ENCODE data around the gene GAST. TPM values are rescaled to one million over a fixed set of nuclear protein-coding genes. Genes with fewer than 3 reads are reported as not detected.

The GAST gene
- total and polyA plus RNA-seq, 9 of the 15 experiments (the other 6 are each of a cell fraction or from before 2014, with no cell fraction given): not detected

- TF ChIP-seq, protein P1, sequence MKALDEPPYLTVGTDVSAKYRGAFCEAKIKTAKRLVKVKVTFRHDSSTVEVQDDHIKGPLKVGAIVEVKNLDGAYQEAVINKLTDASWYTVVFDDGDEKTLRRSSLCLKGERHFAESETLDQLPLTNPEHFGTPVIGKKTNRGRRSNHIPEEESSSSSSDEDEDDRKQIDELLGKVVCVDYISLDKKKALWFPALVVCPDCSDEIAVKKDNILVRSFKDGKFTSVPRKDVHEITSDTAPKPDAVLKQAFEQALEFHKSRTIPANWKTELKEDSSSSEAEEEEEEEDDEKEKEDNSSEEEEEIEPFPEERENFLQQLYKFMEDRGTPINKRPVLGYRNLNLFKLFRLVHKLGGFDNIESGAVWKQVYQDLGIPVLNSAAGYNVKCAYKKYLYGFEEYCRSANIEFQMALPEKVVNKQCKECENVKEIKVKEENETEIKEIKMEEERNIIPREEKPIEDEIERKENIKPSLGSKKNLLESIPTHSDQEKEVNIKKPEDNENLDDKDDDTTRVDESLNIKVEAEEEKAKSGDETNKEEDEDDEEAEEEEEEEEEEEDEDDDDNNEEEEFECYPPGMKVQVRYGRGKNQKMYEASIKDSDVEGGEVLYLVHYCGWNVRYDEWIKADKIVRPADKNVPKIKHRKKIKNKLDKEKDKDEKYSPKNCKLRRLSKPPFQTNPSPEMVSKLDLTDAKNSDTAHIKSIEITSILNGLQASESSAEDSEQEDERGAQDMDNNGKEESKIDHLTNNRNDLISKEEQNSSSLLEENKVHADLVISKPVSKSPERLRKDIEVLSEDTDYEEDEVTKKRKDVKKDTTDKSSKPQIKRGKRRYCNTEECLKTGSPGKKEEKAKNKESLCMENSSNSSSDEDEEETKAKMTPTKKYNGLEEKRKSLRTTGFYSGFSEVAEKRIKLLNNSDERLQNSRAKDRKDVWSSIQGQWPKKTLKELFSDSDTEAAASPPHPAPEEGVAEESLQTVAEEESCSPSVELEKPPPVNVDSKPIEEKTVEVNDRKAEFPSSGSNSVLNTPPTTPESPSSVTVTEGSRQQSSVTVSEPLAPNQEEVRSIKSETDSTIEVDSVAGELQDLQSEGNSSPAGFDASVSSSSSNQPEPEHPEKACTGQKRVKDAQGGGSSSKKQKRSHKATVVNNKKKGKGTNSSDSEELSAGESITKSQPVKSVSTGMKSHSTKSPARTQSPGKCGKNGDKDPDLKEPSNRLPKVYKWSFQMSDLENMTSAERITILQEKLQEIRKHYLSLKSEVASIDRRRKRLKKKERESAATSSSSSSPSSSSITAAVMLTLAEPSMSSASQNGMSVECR (CRISPR knock-in tag; IDR thresholded peaks at IDR 0.05): no peak
- TF ChIP-seq NFE2 (IDR thresholded peaks at IDR 0.05; ENCODE audit: low read depth) (peak; percentile 61), CREM (IDR thresholded peaks at IDR 0.05; ENCODE audit: low read depth) (peak; percentile 72; the same call in 1 of the 2 replicates), ZNF263 (CRISPR knock-in tag; IDR thresholded peaks at IDR 0.05; ENCODE audit: borderline replicate concordance) (no peak), SMARCA5 (IDR thresholded peaks at IDR 0.05) (no peak), GABPB2 (CRISPR knock-in tag; conservative IDR thresholded peaks at IDR 0.05) (no peak), BRCA1 (IDR thresholded peaks at IDR 0.05) (no peak), BRCA1 (CRISPR knock-in tag; IDR thresholded peaks at IDR 0.05) (no peak), MYC (IDR thresholded peaks at IDR 0.05; ENCODE audit: low read depth, low read length) (peak; percentile 51; the same call in 1 of the 2 replicates), MYC (CRISPR knock-in tag; IDR thresholded peaks at IDR 0.05; ENCODE audit: borderline replicate concordance, low read depth) (no peak), YY1 (IDR thresholded peaks at IDR 0.05; ENCODE audit: borderline replicate concordance in 1 of 3, control insufficient read depth in 1 of 3, extremely low read depth in 1 of 3, insufficient read depth in 3 of 3, insufficient read length in 1 of 3, insufficient replicate concordance in 2 of 3, low read depth in 1 of 3, low read length in 2 of 3) (peak in 2 of 3 experiments; percentile 30 to 65), HNRNPH1 (optimal IDR thresholded peaks at IDR 0.05; ENCODE audit: low read depth, low read length) (no peak), MAZ (CRISPR knock-in tag; conservative IDR thresholded peaks at IDR 0.05 in 1 of 2, IDR thresholded peaks at IDR 0.05 in 1 of 2) (peak in 1 of 2 experiments; percentile 85; a peak in 3 of 4 replicates), PCBP1 (IDR thresholded peaks at IDR 0.05; ENCODE audit: low read depth, low read length, poor library complexity, severe bottlenecking) (no peak), SMAD3 (CRISPR knock-in tag; conservative IDR thresholded peaks at IDR 0.05) (no peak), KDM1A (IDR thresholded peaks at IDR 0.05) (peak in 1 of 2 experiments; percentile 92; a peak in 2 of 4 replicates)
- TF ChIP-seq, protein P2, sequence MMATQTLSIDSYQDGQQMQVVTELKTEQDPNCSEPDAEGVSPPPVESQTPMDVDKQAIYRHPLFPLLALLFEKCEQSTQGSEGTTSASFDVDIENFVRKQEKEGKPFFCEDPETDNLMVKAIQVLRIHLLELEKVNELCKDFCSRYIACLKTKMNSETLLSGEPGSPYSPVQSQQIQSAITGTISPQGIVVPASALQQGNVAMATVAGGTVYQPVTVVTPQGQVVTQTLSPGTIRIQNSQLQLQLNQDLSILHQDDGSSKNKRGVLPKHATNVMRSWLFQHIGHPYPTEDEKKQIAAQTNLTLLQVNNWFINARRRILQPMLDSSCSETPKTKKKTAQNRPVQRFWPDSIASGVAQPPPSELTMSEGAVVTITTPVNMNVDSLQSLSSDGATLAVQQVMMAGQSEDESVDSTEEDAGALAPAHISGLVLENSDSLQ (IDR thresholded peaks at IDR 0.05): peak; percentile 70; the same call in 1 of the 2 replicates
- TF ChIP-seq, protein P3, sequence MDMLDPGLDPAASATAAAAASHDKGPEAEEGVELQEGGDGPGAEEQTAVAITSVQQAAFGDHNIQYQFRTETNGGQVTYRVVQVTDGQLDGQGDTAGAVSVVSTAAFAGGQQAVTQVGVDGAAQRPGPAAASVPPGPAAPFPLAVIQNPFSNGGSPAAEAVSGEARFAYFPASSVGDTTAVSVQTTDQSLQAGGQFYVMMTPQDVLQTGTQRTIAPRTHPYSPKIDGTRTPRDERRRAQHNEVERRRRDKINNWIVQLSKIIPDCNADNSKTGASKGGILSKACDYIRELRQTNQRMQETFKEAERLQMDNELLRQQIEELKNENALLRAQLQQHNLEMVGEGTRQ (CRISPR knock-in tag; IDR thresholded peaks at IDR 0.05): no peak
- TF ChIP-seq, protein P4, sequence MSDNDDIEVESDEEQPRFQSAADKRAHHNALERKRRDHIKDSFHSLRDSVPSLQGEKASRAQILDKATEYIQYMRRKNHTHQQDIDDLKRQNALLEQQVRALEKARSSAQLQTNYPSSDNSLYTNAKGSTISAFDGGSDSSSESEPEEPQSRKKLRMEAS (CRISPR knock-in tag; IDR thresholded peaks at IDR 0.05): no peak
These were observed 45.3 kb upstream of the GAST start (continued) for GRCh38 chr17:41666708-41667279.
